SH-SY5Y (cell line): Measurements from ENCODE around the gene DNAJC15.

Source experiments
- GATA2 ChIP-seq: IDR thresholded peaks from 2 replicates; pipeline ENCODE4 v1.6.1; 2011; ENCODE audit warnings: mild to moderate bottlenecking, low read depth, low read length
- GATA3 ChIP-seq: IDR thresholded peaks from 2 replicates; pipeline ENCODE4 v1.6.1; 2011; ENCODE audit warnings: low read depth, mild to moderate bottlenecking, low read length, moderate library complexity

DNA sequence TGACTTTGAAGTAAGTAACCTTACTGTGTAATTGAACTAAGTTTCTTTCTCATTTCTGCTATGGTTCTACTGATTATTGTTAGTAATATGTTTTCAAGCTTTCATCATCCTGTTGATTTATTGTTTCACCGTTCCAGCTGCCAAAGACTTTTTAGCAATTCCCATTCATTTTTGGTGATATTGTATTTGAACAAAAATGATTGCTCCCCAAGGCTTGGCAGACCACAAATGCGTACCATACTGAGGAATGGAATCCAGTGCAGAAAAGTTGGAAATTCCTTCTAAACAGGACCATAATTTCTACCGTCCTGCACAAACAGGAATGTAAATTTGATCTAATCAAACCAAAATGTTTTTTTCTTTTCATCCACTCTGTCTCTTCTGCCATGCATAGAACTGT lies 42.1 kb upstream of the DNAJC15 start:
- TF ChIP-seq GATA2 (no peak), GATA3 (no peak)
